H1 (cell line): ENCODE data around the gene TM4SF1. TPM values are rescaled to one million over a fixed set of nuclear protein-coding genes. Genes with fewer than 3 reads are reported as not detected.
A peak's percentile ranks its signal among the peaks of the same experiment; 100 is the strongest.

Experiments used
- CTCF ChIA-PET: fragments of 300-600 bp; sonication (Branson Sonifier 250); formaldehyde crosslinking; loops from one replicate; lab custom pipeline; 2021; ENCODE audit not compliant: partially characterized antibody; lab: Charles Lee
- POLR2A ChIA-PET: fragments of 300-600 bp; sonication (Branson Sonifier 250); formaldehyde crosslinking; loops from one replicate; lab custom pipeline; 2021; ENCODE audit warnings: inconsistent platforms; ENCODE audit not compliant: partially characterized antibody; lab: Charles Lee
- DNase-seq, 2 experiments: peaks; one replicate each; pipeline versions ENCODE4 v3.0.0 to v3.0.0-alpha.2; 2010 to 2022; ENCODE audit warnings: low spot score in 2 of 2, low read depth in 1 of 2, mixed read lengths in 1 of 2
- FAIRE-seq: peaks from 2 replicates; lab custom pipeline; 2011; peaks lifted over from hg19 to GRCh38; lab: Jason Lieb, UNC
- H2AFZ ChIP-seq: 2 replicates; pipeline ENCODE4 v1.8.1; 2012; ENCODE audit warnings: low read length, inconsistent platforms
- H2AK5ac ChIP-seq: 2 replicates; pipeline ENCODE4 v1.6.1; 2013; ENCODE audit warnings: low read depth, low read length
- H2BK120ac ChIP-seq: replicated peaks from 2 replicates; pipeline ENCODE3; 2013; ENCODE audit warnings: low read depth, low read length, inconsistent platforms
- H2BK12ac ChIP-seq: 2 replicates; pipeline ENCODE4 v1.6.1; 2013; ENCODE audit warnings: low read depth, low read length
- H2BK15ac ChIP-seq: 2 replicates; pipeline ENCODE4 v1.6.1; 2013; ENCODE audit warnings: low read length
- H2BK20ac ChIP-seq: 2 replicates; pipeline ENCODE4 v1.6.1; 2013; ENCODE audit warnings: low read length
- H2BK5ac ChIP-seq: 2 replicates; pipeline ENCODE4 v1.6.1; 2013; ENCODE audit warnings: low read depth, low read length
- H3K14ac ChIP-seq: 2 replicates; pipeline ENCODE4 v1.6.1; 2013; ENCODE audit warnings: inconsistent platforms; ENCODE audit not compliant: insufficient read length
- H3K18ac ChIP-seq: 2 replicates; pipeline ENCODE4 v1.6.1; 2013; ENCODE audit warnings: low read length; ENCODE audit errors: extremely low read depth
- H3K23ac ChIP-seq: 2 replicates; pipeline ENCODE4 v1.6.1; 2013; ENCODE audit warnings: inconsistent platforms; ENCODE audit not compliant: insufficient read length
- H3K23me2 ChIP-seq: 2 replicates; pipeline ENCODE4 v1.6.1; 2013; ENCODE audit warnings: low read depth, low read length
- H3K27ac ChIP-seq: 2 replicates; pipeline ENCODE4 v1.6.1; 2011; ENCODE audit warnings: low read depth, low read length, inconsistent platforms
- H3K27me3 ChIP-seq, 4 experiments: replicated peaks in 1 of 4; 1 replicate in 1 of 4; 2 replicates in 3 of 4; pipeline versions ENCODE4 v1.6.1 to v1.8.1; 2011 to 2013; ENCODE audit warnings: low read length in 3 of 4, mild to moderate bottlenecking in 3 of 4, inconsistent platforms in 2 of 4, mixed read lengths in 2 of 4, moderate library complexity in 1 of 4; ENCODE audit not compliant: control insufficient read depth in 3 of 4, insufficient read depth in 3 of 4; ENCODE audit errors: extremely low read depth in 1 of 4
- H3K36me3 ChIP-seq, 4 experiments: 2 replicates each; pipeline versions ENCODE4 v1.6.1 to v1.8.1; 2011 to 2013; ENCODE audit warnings: mild to moderate bottlenecking in 4 of 4, low read length in 3 of 4, moderate library complexity in 2 of 4, control low read depth in 1 of 4, inconsistent platforms in 1 of 4; ENCODE audit not compliant: insufficient read depth in 4 of 4, control insufficient read depth in 2 of 4
- H3K4ac ChIP-seq: replicated peaks from 2 replicates; pipeline ENCODE3; 2013; ENCODE audit warnings: low read length, low read depth, mixed read lengths, inconsistent platforms; ENCODE audit not compliant: insufficient read length
- H3K4me1 ChIP-seq, 4 experiments: replicated peaks in 1 of 4; 1 replicate in 1 of 4; 2 replicates in 3 of 4; pipeline versions ENCODE4 v1.6.1 to v1.8.1; 2011 to 2013; ENCODE audit warnings: low read length in 3 of 4, inconsistent platforms in 2 of 4, mixed read lengths in 1 of 4; ENCODE audit not compliant: insufficient read depth in 4 of 4, control insufficient read depth in 3 of 4
- H3K4me2 ChIP-seq, 2 experiments: 2 replicates each; pipeline versions ENCODE4 v1.6.1 to v1.8.1; 2011 to 2013; ENCODE audit warnings: low read depth in 2 of 2, low read length in 2 of 2, control low read depth in 1 of 2, inconsistent platforms in 1 of 2, mild to moderate bottlenecking in 1 of 2; ENCODE audit not compliant: insufficient read depth in 1 of 2
- H3K4me3 ChIP-seq, 4 experiments: fragments of 200-600, 300-600 bp in 1 of 4; sonication (generic), shearing (Covaris generic), sonication (Bioruptor Twin) in 1 of 4; 2 replicates each; pipeline versions ENCODE4 v1.5.1 to v1.8.1; 2011 to 2016; ENCODE audit warnings: low read length in 4 of 4, low read depth in 3 of 4, control low read depth in 2 of 4, inconsistent platforms in 2 of 4, mild to moderate bottlenecking in 2 of 4, mixed read lengths in 1 of 4, moderate library complexity in 1 of 4; ENCODE audit not compliant: insufficient read depth in 2 of 4; ENCODE audit errors: extremely low read depth in 1 of 4
- H3K56ac ChIP-seq: replicated peaks from 2 replicates; pipeline ENCODE3; 2013; ENCODE audit warnings: low read depth, mild to moderate bottlenecking, mixed read lengths, low read length, inconsistent platforms; ENCODE audit not compliant: insufficient read length
- H3K79me1 ChIP-seq: 2 replicates; pipeline ENCODE4 v1.6.1; 2013; ENCODE audit warnings: low read depth, low read length, control low read depth
- H3K79me2 ChIP-seq, 2 experiments: 2 replicates each; pipeline versions ENCODE4 v1.6.1 to v1.8.1; 2012 to 2013; ENCODE audit warnings: low read length in 2 of 2, mild to moderate bottlenecking in 2 of 2, inconsistent platforms in 1 of 2; ENCODE audit not compliant: insufficient read depth in 2 of 2, control insufficient read depth in 1 of 2
- H3K9ac ChIP-seq, 4 experiments: replicated peaks in 1 of 4; 1 replicate in 1 of 4; 2 replicates in 3 of 4; pipeline versions ENCODE4 v1.6.1 to v1.8.1; 2011 to 2013; ENCODE audit warnings: low read depth in 3 of 4, low read length in 3 of 4, control low read depth in 2 of 4, mild to moderate bottlenecking in 2 of 4, moderate library complexity in 2 of 4, inconsistent platforms in 1 of 4; ENCODE audit errors: extremely low read depth in 1 of 4
- H3K9me3 ChIP-seq, 2 experiments: 2 replicates each; pipeline versions ENCODE4 v1.6.1 to v1.8.1; 2012 to 2013; ENCODE audit warnings: mild to moderate bottlenecking in 2 of 2, moderate library complexity in 2 of 2, control low read depth in 1 of 2, inconsistent platforms in 1 of 2, low read depth in 1 of 2, low read length in 1 of 2, mixed read lengths in 1 of 2; ENCODE audit not compliant: insufficient read depth in 2 of 2
- H4K20me1 ChIP-seq, 2 experiments: replicated peaks in 1 of 2; 2 replicates each; pipeline versions ENCODE3 to v1.8.1; 2011 to 2013; ENCODE audit warnings: inconsistent platforms in 2 of 2, low read length in 2 of 2, mild to moderate bottlenecking in 1 of 2; ENCODE audit not compliant: insufficient read depth in 2 of 2, control insufficient read depth in 1 of 2
- H4K5ac ChIP-seq: 2 replicates; pipeline ENCODE4 v1.6.1; 2013; ENCODE audit warnings: low read length, low read depth, mixed read lengths, inconsistent platforms; ENCODE audit not compliant: insufficient read length
- H4K8ac ChIP-seq: 2 replicates; pipeline ENCODE4 v1.8.0; 2013; ENCODE audit warnings: mild to moderate bottlenecking, moderate library complexity, low read length, inconsistent platforms; ENCODE audit not compliant: insufficient read depth; ENCODE audit errors: extremely low read depth
- H4K91ac ChIP-seq: replicated peaks from 2 replicates; pipeline ENCODE3; 2013; ENCODE audit warnings: low read length, mixed read lengths, inconsistent platforms; ENCODE audit not compliant: insufficient read length
- TEAD4 ChIP-seq: IDR thresholded peaks from 2 replicates; pipeline ENCODE4 v1.6.1; 2012; ENCODE audit warnings: low read depth, low read length, inconsistent platforms, mixed read lengths
- ZNF274 ChIP-seq: IDR thresholded peaks from 2 replicates; pipeline ENCODE4 v1.7.0; 2012; ENCODE audit warnings: low read length, borderline replicate concordance; ENCODE audit errors: extremely low read depth
- WGBS, 2 experiments: shearing (Covaris generic) in 1 of 2; methylation state at CpG; one replicate each; pipeline versions ENCODE4 v1.1.6 to v1.1.7; 2013 to 2015; ENCODE audit warnings: low lambda C conversion rate in 2 of 2, mixed read lengths in 2 of 2, inconsistent platforms in 1 of 2, low coverage in 1 of 2, missing lambda C conversion rate in 1 of 2; ENCODE audit not compliant: insufficient replicate concordance in 2 of 2, insufficient coverage in 1 of 2, insufficient read length in 1 of 2; ENCODE audit errors: extremely low coverage in 1 of 2, missing lambda C conversion rate in 1 of 2; 5-methylcytosine and 5-hydroxymethylcytosine counted together
- polyA plus RNA-seq, 7 experiments: library from polyadenylated mRNA; depleted of rRNA in 3 of 7; stranded (reverse) in 5 of 7; unstranded in 2 of 7; fragments of >200 nt in 5 of 7; fragments of 200-250 nt in 2 of 7; gene quantifications; 1 replicate in 5 of 7; 2 replicates in 1 of 7; 4 replicates in 1 of 7; pipeline versions ENCODE4 v1.2.1 to v1.2.3, GENCODE V29; 2011 to 2013; ENCODE audit warnings: missing spikeins in 2 of 7, mixed read lengths in 2 of 7
- total RNA-seq: library from RNA; stranded (reverse); fragmentation: NEBNext Ultra II Directional; extraction: Animal tissue kit (Norgen Biotek cat#: 25700); gene quantifications from 2 replicates; pipeline ENCODE4 v1.2.1, GENCODE V29; 2021

Gene TM4SF1
- total and polyA plus RNA-seq, 2 of the 8 experiments (the other 6 are each of a cell fraction or from before 2014, with no cell fraction given), result 0.26 to 1.3 TPM

DNA sequence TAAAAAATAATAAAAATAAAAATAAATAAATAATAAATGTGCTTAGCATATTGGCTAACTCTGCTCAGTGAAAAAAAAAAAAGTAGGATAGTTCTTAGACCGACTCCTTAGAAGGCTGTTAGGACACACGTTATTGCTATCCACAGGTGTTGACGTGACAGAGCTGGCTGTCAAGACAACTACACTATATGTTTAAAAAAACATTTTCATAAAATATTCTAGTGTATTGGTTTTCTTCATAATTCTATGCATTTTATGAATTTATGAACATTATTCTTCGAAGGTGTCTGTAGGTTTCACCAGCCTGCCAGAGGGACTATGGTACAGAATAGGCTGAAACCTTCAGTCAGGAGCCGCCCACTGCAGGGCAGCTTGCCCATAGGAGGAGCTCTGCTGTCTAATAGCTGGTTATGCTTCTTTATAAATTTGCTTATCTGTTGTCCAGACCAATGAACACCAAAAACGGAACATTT lies 9.2 kb downstream of the TM4SF1 start:
- no peaks in the 10 kb centered on the region for H3K36me3 ChIP-seq
- H4K5ac ChIP-seq, result peak overlapping the region; percentile 24
- H3K23ac ChIP-seq, result no peak overlapping the region
- H3K9me3 ChIP-seq, result no peaks in the 10 kb centered on the region
- no peak overlapping the region for H3K4me3 ChIP-seq
- H4K20me1 ChIP-seq, result no peaks in the 10 kb centered on the region
- H2BK20ac ChIP-seq, result no peak overlapping the region
- H2AK5ac ChIP-seq, result no peak overlapping the region
- H3K56ac ChIP-seq, result no peak overlapping the region
- H3K18ac ChIP-seq, result peak overlapping the region; percentile 20; the same call in 1 of the 2 replicates
- no peaks in the 10 kb centered on the region for H3K79me1 ChIP-seq
- FAIRE-seq, result no peak
- no peaks in the 10 kb centered on the region for H3K79me2 ChIP-seq
- no peak overlapping the region for H3K27ac ChIP-seq
- H3K27me3 ChIP-seq, result no peaks in the 10 kb centered on the region
- H3K4me1 ChIP-seq, result peaks cover 1 to 24% (median 20%) of the 10 kb centered on the region in 4 experiments
- H4K91ac ChIP-seq, result no peak overlapping the region
- H2BK5ac ChIP-seq, result 0 out of 2 replicates have a peak overlapping the region, but pooled peaks have one; percentile 27
- H2BK15ac ChIP-seq, result no peak overlapping the region
- 86% methylated on average over 6 of the region's 6 CpGs; no CpG with 5 or more reads in 1 of the 2 experiments for WGBS, 2 experiments
- peak overlapping the region; percentile 98 for H2BK120ac ChIP-seq
- H3K9ac ChIP-seq, result no peak overlapping the region
- DNase-seq, result no peak
- no peak overlapping the region for H3K14ac ChIP-seq
- CTCF ChIA-PET, result interaction anchor here (0.7 to 1.1 kb wide), 6 partner anchors 9 to 1488 kb away, joined by 3 to 5 read pairs (median 3); no protein-coding TSS in a partner anchor
- POLR2A ChIA-PET, result no interaction called here
- H2BK12ac ChIP-seq, result no peak overlapping the region
- no peaks in the 10 kb centered on the region; the same call in 1 of the 2 replicates for H3K23me2 ChIP-seq
- no peak overlapping the region for H4K8ac ChIP-seq
- peak overlapping the region in 1 of 2 experiments; percentile 38; a peak in 1 of 4 replicates for H3K4me2 ChIP-seq
- H2AFZ ChIP-seq, result no peak overlapping the region
- H3K4ac ChIP-seq, result no peak overlapping the region
- TF ChIP-seq TEAD4 (no peak), ZNF274 (no peak)
- TF ChIP-seq, all 59 proteins: peak for 0
